ENCODE data around the gene SNX20. TPM values are rescaled to one million over a fixed set of nuclear protein-coding genes. Genes with fewer than 3 reads are reported as not detected.

Gene SNX20
- total and polyA plus RNA-seq, 2 donors from 2014 or later: 0.67 to 6.2 TPM

GRCh38 chr16:50717091-50717490 lies 36.0 kb upstream of the SNX20 start:
- Histone ChIP-seq H3K27ac (ENCODE audit: low read depth in 2 of 2, low read length in 2 of 2) (no peak overlapping the region), H3K4me1 (ENCODE audit: control insufficient read depth in 2 of 3, insufficient read depth in 2 of 3, low read depth in 1 of 3, low read length in 3 of 3) (no peaks in the 10 kb centered on the region), H3K9me3 (ENCODE audit: control insufficient read depth in 2 of 3, insufficient read depth in 1 of 3, low read length in 3 of 3) (no peaks in the 10 kb centered on the region), H3K9ac (ENCODE audit: low read length in 3 of 3) (no peak overlapping the region), H3K4me3 (ENCODE audit: low read length in 3 of 3) (no peak overlapping the region), H3K27me3 (ENCODE audit: control insufficient read depth, insufficient read depth, low read length) (no peaks in the 10 kb centered on the region), H3K36me3 (ENCODE audit: control insufficient read depth in 2 of 3, insufficient read depth in 3 of 3, low read length in 3 of 3) (no peaks in the 10 kb centered on the region)
- DNase-seq (no peak), FAIRE-seq (no peak)
- intact Hi-C loops (cut with DNase I): no loop called here
- TF ChIP-seq, protein P1, sequence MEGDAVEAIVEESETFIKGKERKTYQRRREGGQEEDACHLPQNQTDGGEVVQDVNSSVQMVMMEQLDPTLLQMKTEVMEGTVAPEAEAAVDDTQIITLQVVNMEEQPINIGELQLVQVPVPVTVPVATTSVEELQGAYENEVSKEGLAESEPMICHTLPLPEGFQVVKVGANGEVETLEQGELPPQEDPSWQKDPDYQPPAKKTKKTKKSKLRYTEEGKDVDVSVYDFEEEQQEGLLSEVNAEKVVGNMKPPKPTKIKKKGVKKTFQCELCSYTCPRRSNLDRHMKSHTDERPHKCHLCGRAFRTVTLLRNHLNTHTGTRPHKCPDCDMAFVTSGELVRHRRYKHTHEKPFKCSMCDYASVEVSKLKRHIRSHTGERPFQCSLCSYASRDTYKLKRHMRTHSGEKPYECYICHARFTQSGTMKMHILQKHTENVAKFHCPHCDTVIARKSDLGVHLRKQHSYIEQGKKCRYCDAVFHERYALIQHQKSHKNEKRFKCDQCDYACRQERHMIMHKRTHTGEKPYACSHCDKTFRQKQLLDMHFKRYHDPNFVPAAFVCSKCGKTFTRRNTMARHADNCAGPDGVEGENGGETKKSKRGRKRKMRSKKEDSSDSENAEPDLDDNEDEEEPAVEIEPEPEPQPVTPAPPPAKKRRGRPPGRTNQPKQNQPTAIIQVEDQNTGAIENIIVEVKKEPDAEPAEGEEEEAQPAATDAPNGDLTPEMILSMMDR (IDR thresholded peaks at IDR 0.05; ENCODE audit: borderline replicate concordance, extremely low read depth, insufficient read depth): no peak

DNA sequence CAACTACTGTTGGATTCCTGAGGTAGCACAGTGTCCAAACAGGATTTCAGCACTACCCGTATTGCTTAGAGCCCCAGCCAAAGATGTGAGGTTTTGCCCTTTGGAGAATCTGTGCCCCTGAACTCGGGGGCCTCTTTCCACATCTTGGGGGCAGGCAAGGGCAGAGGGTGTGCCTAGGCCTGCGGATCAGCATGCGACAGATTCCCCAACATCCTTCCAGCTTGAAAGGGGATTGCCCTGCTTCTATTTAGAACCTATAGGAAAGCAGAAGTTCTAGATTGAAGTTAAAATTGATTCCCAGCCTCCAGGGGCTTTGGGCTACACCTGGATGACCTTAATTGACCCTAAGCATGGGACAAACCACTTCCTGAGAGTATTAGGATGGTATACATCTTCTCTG lies 31.8 kb upstream of the SNX20 start:
- no peak overlapping the region for H3K27ac ChIP-seq (ENCODE audit: low read depth in 2 of 2, low read length in 2 of 2)
- intact Hi-C loops (cut with DNase I): no loop called here
- no peak overlapping the region for H3K9ac ChIP-seq (ENCODE audit: low read length in 3 of 3)
- no peaks in the 10 kb centered on the region for H3K36me3 ChIP-seq (ENCODE audit: control insufficient read depth in 2 of 3, insufficient read depth in 3 of 3, low read length in 3 of 3)
- DNase-seq (no peak), FAIRE-seq (no peak)
- no peaks in the 10 kb centered on the region for H3K4me1 ChIP-seq (ENCODE audit: control insufficient read depth in 2 of 3, insufficient read depth in 2 of 3, low read depth in 1 of 3, low read length in 3 of 3)
- H3K27me3 ChIP-seq (ENCODE audit: control insufficient read depth, insufficient read depth, low read length): no peaks in the 10 kb centered on the region
- H3K9me3 ChIP-seq (ENCODE audit: control insufficient read depth in 2 of 3, insufficient read depth in 1 of 3, low read length in 3 of 3): no peaks in the 10 kb centered on the region
- H3K4me3 ChIP-seq (ENCODE audit: low read length in 3 of 3): no peak overlapping the region
- TF ChIP-seq, protein P1 (IDR thresholded peaks at IDR 0.05; ENCODE audit: borderline replicate concordance, extremely low read depth, insufficient read depth): no peak

DNA sequence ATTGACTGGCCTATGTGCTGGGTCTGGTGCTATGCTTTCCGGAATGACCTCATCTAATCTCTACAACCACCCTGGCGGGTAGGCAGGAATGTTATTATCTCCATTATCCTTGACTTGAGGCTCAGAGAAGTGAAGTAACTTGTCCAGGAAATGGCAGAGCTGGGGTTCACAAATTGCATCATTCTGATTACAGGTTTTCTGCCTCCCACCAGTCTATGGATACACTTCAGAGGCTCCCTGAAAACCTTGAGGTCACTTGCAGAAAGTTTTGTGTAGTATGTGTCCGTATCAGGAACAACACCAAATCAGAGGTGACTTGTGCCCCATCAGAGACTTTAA lies 31.4 kb upstream of the SNX20 start:
- H3K4me3 ChIP-seq (ENCODE audit: low read length in 3 of 3): no peak overlapping the region
- FAIRE-seq (no peak), DNase-seq (no peak)
- H3K36me3 ChIP-seq (ENCODE audit: control insufficient read depth in 2 of 3, insufficient read depth in 3 of 3, low read length in 3 of 3): no peaks in the 10 kb centered on the region
- H3K4me1 ChIP-seq (ENCODE audit: control insufficient read depth in 2 of 3, insufficient read depth in 2 of 3, low read depth in 1 of 3, low read length in 3 of 3): no peaks in the 10 kb centered on the region
- H3K9me3 ChIP-seq (ENCODE audit: control insufficient read depth in 2 of 3, insufficient read depth in 1 of 3, low read length in 3 of 3): no peaks in the 10 kb centered on the region
- intact Hi-C loops (cut with DNase I): no loop called here
- H3K9ac ChIP-seq (ENCODE audit: low read length in 3 of 3): no peak overlapping the region
- no peak overlapping the region for H3K27ac ChIP-seq (ENCODE audit: low read depth in 2 of 2, low read length in 2 of 2)
- no peaks in the 10 kb centered on the region for H3K27me3 ChIP-seq (ENCODE audit: control insufficient read depth, insufficient read depth, low read length)
- TF ChIP-seq, protein P1 (IDR thresholded peaks at IDR 0.05; ENCODE audit: borderline replicate concordance, extremely low read depth, insufficient read depth): no peak

DNA sequence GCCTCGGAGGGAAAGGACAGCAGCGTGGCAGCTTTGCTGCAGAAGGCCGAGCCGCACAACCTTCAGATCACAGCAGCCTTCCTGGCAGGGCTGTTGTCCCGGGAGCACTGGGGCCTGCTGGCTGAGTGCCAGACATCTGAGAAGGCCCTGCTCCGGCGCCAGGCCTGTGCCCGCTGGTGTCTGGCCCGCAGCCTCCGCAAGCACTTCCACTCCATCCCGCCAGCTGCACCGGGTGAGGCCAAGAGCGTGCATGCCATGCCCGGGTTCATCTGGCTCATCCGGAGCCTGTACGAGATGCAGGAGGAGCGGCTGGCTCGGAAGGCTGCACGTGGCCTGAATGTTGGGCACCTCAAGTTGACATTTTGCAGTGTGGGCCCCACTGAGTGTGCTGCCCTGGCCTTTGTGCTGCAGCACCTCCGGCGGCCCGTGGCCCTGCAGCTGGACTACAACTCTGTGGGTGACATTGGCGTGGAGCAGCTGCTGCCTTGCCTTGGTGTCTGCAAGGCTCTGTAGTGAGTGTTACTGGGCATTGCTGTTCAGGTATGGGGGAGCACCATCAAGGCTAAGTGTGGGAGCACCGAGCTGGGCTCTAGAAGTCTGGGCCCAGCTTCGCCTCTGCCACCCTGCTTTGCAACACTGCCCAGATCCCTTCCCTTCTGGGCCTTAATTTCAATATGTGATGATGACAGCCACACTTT lies 30.9 kb upstream of the SNX20 start:
- DNase-seq (no peak), FAIRE-seq (no peak)
- Histone ChIP-seq H3K27ac (ENCODE audit: low read depth in 2 of 2, low read length in 2 of 2) (no peak overlapping the region), H3K4me1 (ENCODE audit: control insufficient read depth in 2 of 3, insufficient read depth in 2 of 3, low read depth in 1 of 3, low read length in 3 of 3) (no peaks in the 10 kb centered on the region), H3K36me3 (ENCODE audit: control insufficient read depth in 2 of 3, insufficient read depth in 3 of 3, low read length in 3 of 3) (no peaks in the 10 kb centered on the region), H3K9me3 (ENCODE audit: control insufficient read depth in 2 of 3, insufficient read depth in 1 of 3, low read length in 3 of 3) (no peaks in the 10 kb centered on the region), H3K9ac (ENCODE audit: low read length in 3 of 3) (no peak overlapping the region), H3K4me3 (ENCODE audit: low read length in 3 of 3) (no peak overlapping the region), H3K27me3 (ENCODE audit: control insufficient read depth, insufficient read depth, low read length) (no peaks in the 10 kb centered on the region)
- intact Hi-C loops (cut with DNase I): no loop called here
- TF ChIP-seq, protein P1 (IDR thresholded peaks at IDR 0.05; ENCODE audit: borderline replicate concordance, extremely low read depth, insufficient read depth): no peak
